Stimulated activated CD8-positive, alpha-beta memory T cell treated with anti-CD3 and anti-CD28 coated beads, Interleukin-12 subunit alpha, Interleukin-12 subunit beta, amount 100 ng/mL, for 1 hour (primary cell): ENCODE results near the gene CRYGS.
A peak's percentile ranks its signal among the peaks of the same experiment; 100 is the strongest.
"Not testable (repeated sequence)": the region's sequence is repeated elsewhere in the genome, so short reads cannot be mapped to it uniquely, and the experiment has no call there.

ENCODE experiments used
- DNase-seq: peaks from one replicate; pipeline ENCODE4 v3.0.0-alpha.2; 2020; ENCODE audit warnings: low read depth

Gene CRYGS

DNA sequence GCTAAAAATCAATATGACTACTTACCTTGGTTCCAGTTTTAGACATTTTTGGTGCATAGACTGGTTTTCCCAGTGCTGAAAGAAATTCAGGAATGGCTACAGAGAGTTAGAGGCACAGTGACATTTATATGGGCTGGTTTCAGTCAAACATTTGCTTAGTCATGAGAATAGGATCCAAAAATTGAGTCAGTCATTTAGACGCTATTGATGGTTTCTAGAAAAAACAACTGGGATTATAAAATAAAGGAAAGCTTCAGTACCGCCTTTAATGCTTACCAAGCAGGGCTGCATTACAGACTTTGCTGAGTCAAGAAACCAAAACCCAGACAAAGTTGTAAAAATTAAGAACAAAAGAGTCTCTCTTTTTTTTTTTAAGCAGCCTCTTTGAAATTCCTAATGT lies at the start of gene CRYGS:
TSS of gene CRYGS (minus strand) at position 100 of the 400 bp plus-strand sequence. CDS start at position 46, 54 bp downstream.
- DNase-seq = no peak

DNA sequence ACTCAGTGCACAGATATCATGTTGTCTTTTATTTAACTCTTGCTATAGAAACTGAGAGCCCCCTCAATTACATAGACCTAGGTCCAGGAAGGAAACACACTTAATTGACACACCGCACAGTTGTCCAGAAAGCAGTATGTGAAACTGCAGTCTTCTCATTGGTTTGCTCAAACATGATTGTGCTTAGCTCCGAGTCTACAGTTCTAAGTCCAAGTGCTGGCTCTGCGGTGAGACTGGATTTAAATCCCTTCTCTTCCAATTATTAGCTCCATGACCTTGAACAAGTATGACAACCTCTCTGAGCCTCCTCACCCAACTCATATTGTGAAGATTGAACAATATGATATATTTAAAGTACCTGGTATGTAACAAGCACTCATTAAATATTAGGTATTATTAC lies 49.7 kb upstream of the CRYGS start:
- no peak for DNase-seq

DNA sequence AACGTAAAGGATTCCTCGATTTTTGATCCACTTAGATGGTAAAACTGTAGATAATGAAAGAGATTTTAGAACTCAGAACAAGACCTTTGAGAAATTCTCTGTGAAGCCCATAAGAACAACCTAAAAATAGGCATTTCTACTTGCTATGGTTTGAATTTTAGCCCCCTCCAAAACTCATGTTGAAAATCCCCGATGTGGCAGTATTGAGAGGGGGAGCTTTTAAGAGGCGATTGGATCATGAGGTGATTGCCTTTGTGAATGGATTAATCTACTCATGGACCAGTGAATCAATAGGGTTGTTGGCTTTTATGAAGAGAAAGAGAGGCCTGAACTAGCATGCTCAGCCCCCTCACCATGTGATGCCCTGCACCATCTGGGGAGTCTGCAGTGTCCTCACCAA lies 48.5 kb upstream of the CRYGS start:
- no peak for DNase-seq

DNA sequence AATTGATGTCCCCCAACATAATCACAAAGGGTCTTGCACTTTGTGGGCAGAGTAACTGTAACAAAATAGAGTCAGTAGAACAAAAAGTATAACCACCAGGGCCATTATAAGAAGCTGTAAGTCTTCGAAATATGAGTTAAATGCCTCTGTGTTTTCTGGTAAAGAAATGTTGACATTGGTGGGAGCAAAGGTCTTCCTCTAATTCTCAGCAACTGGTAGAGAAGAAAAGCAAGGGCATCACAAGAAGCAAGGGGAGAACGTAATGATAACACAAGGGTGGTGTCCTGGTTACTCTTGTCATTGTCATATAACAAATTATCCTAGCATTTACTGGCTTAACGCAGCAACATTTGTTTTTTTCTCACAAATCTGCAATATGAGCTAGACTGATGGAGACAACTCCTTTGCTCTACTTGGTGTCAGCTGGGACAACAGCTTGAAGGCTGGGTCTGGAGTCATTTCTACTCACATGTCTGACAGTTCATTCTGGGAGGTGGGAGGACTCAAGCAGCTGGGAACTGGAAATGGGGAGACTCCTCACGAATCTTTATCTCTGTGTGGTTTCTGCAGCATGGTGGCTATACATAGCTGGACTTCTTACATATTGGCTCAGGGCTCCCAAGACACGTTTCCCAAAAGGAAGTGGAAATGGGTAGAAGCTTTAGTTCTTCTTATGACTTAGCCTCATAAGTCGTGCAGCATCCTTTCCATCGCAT lies 46.6 kb upstream of the CRYGS start:
- DNase-seq = no peak

DNA sequence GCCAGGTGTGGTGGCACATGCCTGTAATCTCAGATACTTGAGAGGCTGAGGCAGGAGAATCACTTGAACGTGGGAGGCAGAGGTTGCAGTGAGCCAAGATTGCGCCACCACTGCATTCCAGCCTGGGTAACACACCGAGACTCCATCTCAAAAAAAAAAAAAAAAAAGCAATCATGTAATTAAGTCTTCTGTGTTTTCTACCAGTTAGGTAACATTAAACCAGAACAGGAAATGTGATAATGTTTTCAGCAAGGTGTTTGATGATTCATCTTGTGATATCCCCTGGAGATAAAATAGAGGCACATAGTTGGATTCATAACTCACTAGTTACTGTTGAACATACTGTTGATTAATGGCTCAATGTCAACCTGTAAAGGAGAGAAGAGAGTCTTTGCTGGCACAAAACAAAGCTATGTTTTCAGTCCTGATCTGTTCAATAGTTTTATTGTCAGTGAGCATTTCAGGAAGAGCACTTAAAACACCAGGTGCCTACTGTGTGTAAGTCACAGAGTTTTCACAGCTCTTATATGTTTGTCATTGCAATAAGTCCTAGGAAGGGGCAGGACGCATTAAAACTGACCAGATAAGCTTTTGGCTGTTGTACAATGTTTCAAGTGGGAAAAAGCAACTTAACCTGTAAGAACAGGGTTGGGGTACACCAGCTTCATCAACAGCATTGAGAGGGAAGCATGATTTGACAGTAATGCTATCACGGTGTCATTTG lies 45.8 kb upstream of the CRYGS start:
- no peak for DNase-seq

DNA sequence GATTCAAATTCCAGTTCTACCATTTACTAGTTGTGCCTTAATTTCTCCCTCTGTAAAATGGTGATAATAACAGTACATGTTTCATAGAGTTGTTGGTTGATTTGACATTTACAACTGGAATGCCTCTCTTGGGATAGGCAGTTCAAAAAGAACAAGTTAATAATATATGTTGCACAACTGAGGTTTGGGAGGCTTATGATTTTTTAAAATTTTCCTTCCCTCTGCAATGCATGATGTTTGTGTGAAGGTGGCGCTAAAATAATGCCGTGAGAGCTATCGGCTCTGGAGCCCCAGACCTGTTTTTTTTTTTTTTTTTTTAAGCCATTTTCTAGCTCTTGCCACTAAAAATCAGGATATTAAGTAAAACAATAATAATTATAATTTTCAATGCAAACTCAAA lies 44.9 kb upstream of the CRYGS start:
- no peak for DNase-seq

DNA sequence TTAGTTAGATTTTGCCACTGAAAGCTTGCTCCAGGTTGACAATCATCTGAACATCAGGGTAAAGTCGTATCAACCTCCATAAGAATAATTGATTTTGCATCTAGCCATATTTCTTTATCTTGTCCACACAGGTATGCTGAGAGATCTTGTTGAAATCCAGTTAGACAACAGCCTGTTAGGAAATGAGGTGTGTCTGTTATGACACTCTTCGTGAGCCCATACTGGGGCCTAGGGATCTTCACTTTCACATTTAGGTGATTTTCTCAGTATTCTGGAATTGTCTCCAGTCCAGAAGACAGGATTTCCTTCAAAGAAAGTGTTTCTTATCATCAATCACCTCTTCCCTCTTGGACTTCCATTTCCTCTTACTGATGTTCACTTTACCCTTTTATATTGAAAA lies 44.5 kb upstream of the CRYGS start:
- DNase-seq = no peak

DNA sequence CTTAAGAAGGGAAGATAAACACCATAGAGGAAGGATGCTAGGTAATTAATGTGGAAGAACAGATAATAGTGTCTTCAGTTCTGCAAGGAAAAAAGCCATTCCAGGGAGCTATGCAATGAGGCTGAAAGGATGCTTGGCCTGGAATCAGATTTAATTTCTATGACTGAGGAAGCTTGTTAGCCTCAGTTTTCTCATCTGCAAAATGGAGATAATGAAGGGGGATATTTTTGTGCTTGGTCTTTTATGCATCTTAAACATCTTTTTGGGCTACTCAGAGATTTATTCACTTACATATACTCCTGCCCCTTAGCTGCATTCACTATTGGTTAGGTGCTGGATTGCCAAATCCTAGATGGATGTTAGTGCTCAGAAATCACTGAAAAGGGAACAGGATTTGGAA lies 43.0 kb upstream of the CRYGS start:
- no peak for DNase-seq

DNA sequence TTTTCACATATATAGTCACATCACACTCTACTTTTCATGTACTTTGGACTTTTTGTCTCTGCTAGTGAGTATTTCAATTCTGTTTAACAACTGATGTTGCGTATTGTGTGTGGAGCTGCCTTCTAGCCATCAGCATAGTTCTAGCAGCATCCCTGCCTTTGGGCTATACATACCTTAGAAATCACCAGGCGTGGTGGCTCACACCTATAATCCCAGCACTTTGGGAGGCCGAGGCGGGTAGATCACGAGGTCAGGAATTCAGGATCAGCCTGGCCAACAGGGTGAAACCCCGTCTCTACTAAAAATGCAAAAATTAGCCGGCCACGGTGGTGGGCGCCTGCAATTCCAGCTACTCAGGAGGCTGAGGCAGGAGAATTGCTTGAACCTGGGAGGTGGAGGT lies 42.1 kb upstream of the CRYGS start:
- DNase-seq = not testable (repeated sequence)

DNA sequence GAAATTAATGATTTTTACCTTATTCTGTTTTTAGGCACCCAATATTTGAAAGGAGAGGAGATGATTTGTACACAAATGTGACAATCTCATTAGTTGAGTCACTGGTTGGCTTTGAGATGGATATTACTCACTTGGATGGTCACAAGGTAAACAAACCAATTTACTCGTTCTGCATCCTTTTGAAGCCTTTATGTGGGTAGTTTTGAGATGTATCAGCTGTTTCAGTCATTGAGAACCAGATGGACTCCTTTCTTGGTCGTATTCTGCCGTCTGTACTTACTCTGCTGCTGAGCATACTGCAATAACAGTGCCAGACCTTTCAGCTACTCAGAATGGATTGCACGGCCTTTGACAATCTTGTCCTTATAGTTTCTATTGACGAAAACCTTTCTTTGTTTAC lies 39.7 kb upstream of the CRYGS start:
- no peak for DNase-seq

DNA sequence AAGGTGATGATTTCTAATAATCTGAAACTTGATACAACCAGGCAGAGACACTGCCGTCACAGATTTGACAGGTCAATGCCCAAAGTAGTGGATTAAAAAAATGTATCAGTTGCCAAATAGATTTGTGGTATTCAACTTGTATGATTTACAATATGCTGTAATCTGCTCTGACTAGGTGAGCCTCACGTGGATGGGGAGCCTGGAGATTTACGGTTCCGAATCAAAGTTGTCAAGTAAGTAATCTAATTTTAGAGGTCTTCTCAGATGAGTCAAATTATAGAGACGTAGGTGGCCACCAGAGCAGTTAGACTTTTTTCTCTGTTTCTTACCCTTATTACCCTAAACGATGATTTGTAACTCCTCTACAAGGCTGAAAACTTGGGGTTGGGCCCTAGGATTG lies 38.4 kb upstream of the CRYGS start:
- DNase-seq = no peak

DNA sequence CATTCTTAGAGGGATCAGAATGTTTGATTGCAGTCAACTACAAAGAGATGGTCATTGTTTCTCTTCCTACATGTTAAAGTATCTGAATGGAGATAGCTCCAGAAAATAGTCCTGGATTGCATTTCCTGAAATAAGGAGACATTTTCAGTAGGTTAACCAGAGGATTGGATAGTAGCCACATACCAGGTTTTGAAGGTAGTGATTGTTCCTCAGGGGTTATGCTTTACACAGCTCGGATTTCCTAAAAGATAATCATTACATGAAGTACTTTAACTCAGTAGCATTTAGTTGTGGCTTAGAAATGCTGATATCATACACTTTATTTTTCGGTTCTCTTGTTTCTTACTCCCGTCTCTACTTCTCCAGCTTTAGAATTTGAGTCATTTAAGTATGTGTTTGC lies 36.6 kb upstream of the CRYGS start:
- no peak for DNase-seq

DNA sequence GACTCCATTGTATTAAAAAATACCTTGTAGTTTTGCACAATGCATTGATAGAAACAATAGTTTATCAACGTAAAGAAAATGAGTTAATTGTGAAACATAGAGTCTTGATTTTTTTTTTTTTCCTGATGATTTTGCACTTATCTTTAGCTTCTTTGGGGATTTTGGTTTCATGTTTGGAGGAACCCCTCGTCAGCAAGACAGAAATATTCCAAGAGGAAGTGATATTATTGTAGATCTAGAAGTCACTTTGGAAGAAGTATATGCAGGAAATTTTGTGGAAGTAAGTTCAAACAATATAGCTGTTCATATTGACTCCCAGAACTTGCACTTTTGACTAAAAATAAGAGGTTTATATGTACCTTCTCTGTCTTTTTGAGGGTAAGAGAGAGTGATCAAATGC lies 33.3 kb upstream of the CRYGS start:
- DNase-seq = no peak

DNA sequence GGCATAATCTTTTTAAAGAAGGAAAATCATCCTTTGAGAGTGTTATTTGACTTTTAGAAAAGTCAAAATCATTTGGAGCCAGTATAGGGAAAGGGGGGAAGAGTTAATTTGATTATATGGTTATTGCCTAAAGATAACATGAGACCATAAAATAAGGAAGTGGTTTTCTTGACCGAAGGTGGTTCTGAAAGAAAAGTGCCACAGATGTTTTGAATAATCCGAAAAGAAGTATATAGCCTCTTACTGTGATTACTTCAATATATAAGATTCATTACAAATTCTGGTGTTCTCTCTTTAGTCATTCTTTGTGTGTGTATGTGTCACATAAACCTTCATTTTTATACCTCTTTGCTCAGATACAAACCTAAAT lies 27.4 kb upstream of the CRYGS start:
- DNase-seq = no peak

DNA sequence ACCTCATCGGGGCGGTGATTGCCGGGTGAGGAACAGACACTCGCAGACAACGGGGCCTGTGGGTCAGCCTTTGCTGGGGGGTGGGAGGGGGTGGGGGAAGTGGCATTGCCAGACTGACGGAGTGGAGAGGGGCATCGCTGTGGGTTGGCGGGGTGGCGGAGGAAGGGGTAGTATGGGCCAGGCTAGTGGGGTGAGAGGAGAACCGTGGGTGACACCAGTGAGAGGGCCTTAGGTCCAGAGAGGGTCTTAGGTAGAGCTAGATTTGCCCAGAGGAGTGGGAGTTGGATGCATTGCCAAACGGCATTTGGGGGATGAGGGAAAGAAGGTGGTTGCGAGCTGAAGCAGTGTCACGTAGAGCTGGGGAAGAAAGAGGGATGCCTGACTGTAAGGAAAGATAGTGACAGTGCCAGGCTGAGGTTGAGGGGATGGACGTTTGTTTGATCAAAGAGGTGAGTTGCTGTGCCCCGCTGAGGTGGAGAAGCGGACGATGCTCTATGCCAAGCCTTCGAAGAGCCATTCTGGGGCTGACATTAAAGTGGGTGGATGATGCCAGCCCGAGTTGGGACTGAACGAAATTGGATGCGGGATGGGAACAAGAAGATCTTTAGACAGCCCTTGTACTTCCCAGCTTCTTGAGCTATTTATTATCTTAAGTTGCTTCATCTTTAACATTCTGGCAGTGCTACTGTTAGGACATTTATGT lies 26.9 kb upstream of the CRYGS start:
- DNase-seq = no peak

DNA sequence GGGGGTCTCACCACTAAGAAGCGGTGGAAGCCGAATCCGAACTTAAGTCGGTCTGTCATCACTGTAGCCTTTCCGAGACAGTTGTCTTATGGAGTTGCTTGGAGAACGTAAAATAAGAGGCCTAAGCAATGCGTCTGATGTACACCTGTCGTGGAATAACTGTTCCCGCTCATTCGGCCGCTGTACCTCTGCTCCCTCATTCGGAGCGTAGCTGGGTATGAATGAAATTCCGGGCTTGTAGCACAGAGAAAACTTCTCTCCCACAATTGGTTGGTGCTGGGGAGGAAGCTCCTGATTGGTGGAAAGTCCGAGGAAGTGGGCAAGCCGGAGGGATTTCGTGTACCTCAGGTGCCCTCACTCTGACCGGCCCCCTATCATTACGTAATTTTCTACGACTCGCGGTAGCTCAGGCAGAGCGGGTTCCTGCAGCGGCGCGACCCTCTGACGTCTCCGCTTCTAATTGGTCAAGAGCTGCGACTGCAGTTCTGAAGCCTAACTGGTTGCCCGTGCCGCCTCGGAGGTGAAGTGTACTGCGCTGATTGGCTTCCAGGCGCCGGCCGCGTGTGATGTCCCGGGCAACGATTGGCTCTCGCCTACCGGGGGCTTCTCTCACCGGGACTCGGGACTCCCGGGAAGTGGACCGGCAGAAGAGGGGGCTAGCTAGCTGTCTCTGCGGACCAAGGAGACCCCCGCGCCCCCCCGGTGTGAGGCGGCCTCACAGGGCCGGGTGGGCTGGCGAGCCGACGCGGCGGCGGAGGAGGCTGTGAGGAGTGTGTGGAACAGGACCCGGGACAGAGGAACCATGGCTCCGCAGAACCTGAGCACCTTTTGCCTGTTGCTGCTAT lies 26.1 kb upstream of the CRYGS start, which contains the start of gene DNAJB11:
TSS of gene DNAJB11 (plus strand) at position 625 of the 845 bp plus-strand sequence. CDS start at position 803, 178 bp downstream.
- DNase-seq = peak; percentile 98

DNA sequence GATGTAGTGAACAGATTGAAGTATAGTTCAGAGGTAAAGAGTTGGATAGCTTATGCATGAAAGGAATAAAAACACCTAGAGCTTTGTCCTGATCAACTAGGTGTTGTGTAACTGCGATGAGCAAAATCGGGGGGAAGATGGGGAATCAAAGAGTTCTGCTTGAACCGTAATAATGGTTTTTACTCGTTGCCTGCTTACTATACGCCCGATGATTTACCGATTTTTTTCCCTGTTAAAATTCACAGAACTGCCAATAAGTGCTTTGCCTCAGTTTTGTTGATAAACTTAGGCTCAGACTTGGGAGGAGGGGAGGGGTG lies 25.6 kb upstream of the CRYGS start:
- DNase-seq = no peak

DNA sequence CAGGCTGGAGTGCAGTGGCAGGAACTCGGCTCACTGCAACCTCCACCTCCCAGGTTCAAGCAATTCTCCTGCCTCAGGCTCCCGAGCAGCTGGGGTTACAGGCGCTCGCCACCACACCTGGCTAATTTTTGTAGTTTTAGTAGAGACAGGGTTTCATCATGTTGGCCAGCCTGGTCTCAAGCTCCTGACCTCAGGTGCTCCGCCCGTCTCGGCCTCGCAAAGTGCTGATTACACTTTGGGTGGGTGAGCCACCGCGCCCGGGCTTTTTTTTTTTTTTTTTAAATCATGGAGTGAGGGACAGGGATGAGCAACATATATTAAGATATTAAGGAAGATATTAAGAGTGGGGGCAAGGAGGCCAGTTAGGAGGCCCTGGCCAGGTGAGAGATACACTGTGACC lies 25.2 kb upstream of the CRYGS start:
- not testable (repeated sequence) for DNase-seq

DNA sequence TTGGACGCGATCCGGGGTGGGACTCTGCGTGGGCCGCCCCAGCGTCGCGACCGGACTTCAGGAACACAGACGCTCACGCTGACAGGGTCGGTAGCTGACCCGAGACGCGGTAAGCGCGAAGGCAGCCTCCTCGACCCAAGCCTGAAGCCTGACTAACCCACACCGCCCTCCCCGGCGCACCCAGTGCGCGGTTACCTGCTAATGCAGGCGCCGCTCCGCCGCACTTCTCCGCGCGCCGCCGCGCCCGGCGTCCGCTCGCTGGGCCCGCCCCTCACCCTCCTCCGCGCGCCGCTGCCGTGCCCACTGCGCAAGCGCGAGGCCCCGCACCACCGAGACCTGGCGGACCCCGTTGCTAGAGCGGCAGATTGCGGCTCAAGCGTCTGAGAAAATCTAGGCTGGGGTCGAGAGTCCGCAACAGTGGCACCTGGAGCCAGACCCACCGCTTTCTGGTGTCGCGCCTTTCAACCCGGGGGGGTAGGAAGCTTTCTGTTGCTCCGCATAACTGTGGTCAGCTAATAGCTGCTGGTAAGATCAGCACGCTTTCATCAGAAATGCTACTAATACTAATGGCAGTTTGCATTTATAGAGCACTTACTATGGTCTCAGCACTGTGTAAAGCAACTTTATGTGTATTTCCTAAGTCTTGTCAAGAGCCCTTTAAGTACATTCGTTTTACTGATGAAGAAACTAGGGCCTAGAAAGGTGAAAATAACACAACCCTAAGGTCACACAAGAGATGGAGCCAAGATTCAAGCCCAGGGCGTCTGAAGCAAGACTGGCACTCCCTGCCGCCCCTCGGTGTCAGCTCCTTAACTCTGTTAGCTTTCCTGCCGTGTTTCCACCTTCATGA lies 23.1 kb upstream of the CRYGS start, which contains the start of gene TBCCD1:
TSS of gene TBCCD1 (minus strand) at position 268 of the 850 bp plus-strand sequence. CDS start 3,010 bp downstream, outside the sequence.
- DNase-seq = peak; percentile 92

DNA sequence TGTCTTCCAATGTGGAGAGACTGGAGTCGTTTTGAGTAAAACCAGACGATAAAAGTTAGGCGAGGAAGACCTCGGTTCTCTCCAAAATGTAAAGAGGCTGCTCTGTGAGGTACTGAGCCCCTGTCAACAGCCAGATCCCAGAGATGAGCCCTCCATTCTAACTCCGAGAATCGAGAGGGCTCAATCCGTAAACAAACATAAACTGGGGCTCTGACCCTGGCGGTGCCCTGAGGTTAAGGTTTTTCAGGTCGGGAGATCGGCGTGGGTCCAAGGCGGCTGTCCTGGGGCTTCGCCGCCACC lies 22.5 kb upstream of the CRYGS start:
- no peak for DNase-seq

DNA sequence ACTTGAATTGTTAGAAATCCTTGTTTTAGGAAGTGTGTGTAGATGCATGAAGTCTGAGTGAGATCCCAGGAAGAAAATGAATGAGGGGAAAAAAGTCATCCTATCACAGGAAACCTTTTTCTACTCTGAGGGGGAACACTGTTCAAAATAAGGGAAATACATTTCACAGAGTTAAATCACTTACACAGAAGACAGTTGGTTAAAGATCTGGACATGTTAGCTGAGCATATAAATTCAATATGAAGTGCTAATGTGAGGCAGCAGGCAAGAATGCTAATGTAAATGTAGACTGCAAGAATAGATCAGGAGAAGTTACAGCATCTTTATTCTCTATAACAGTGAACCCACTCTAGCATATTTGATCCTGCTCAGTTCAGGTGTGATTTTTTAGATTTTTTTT lies 20.4 kb upstream of the CRYGS start:
- DNase-seq = no peak
